GM10248 (cell line): ENCODE measurements around the gene PLK5.

Experiments used
- CTCF ChIA-PET: fragments of 300-600 bp; sonication (Branson Sonifier 250); formaldehyde crosslinking; extraction: SDS; loops from one replicate; lab custom pipeline; 2021; ENCODE audit warnings: antibody characterized with exemption; lab: Yijun Ruan, JAX
- POLR2A ChIA-PET: fragments of 350-650 bp; sonication (Branson Sonifier 250); formaldehyde crosslinking; extraction: SDS; loops from one replicate; lab custom pipeline; 2020; ENCODE audit warnings: antibody characterized with exemption; lab: Yijun Ruan, JAX
- DNase-seq: peaks from one replicate; pipeline ENCODE4 v3.0.0; 2012; ENCODE audit errors: extremely low spot score
- TF ChIP-seq, protein P1 (sequence below): IDR thresholded peaks from 2 replicates; pipeline ENCODE4 v1.5.1; 2012; ENCODE audit warnings: mild to moderate bottlenecking, low read depth; ENCODE audit errors: extremely low read depth, missing control alignments, control extremely low read depth

The PLK5 gene

DNA sequence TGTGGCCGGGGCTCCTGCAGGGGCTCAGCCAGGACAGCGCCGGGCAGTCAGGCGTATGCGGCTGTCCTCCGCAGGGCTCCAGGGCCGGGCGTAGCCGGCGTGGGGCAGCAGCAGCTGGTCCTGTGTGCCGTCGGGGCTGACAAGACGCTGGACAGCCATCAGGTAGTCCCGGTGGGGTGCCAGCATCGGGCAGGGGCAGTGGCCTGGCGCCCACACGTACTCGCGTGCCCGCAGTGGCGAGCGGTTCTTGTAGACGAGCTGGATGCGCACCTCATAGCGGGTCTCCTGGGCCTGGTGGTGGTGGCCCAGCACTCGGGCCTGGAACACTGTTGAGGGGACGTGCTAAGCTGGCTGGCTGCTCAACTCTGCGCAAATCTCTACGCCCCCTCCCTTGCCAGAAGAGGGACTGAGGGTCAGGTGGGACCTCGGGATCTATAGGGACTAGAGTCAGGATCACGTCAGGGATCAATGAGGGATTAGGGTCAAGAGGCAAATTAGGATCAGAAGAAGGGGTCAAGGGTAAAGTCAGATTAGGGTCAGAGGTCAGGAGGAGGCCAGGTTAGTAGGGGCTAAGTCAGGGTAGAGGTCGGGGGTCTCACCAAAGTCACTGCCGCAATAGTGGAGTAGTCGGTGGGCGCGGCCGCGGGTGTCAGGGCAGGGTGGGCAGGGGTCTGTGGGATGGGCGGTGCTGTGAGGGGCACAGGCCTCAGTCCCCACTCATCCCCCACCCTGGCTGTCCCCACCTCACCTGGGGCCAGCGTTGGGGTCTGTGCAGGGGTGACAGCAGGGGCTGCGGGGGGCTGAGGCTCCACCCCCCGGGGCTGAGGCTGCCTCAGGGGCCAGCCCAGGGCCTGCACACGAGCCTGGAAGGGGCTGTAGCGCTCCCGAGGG, 17.6 kb upstream of the PLK5 start:
- TF ChIP-seq, protein P1, sequence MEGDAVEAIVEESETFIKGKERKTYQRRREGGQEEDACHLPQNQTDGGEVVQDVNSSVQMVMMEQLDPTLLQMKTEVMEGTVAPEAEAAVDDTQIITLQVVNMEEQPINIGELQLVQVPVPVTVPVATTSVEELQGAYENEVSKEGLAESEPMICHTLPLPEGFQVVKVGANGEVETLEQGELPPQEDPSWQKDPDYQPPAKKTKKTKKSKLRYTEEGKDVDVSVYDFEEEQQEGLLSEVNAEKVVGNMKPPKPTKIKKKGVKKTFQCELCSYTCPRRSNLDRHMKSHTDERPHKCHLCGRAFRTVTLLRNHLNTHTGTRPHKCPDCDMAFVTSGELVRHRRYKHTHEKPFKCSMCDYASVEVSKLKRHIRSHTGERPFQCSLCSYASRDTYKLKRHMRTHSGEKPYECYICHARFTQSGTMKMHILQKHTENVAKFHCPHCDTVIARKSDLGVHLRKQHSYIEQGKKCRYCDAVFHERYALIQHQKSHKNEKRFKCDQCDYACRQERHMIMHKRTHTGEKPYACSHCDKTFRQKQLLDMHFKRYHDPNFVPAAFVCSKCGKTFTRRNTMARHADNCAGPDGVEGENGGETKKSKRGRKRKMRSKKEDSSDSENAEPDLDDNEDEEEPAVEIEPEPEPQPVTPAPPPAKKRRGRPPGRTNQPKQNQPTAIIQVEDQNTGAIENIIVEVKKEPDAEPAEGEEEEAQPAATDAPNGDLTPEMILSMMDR, result no peak
- CTCF ChIA-PET, result interaction anchor here (1.7 kb wide), 1 partner anchor 61 kb away, joined by 6 read pairs; no protein-coding TSS in a partner anchor
- POLR2A ChIA-PET, result no interaction called here
- DNase-seq, result no peak

DNA sequence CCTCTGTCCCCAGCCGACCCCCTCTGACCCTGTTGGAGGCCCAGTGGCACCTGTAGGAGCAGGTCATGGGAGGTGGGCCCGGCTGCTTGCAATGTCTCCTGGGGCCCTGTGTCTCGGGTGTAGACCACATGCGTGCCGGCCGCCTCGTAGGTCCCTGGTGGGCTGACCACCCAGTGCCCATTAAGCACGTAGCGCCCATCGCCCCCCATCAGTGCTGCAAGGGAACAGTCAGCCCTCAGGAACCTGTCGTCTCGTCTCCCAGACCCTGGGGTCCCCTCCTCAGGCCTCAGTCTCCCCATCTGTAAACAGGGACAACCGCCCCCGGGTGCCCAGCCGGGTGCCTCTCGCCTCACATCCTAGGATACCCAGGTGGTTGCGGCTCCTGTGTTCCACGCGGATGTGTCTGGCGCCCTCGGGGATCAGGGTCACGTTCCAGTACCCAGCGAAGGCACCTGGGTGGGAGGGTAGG, 16.7 kb upstream of the PLK5 start:
- ChIA-PET CTCF (no interaction called here), POLR2A (no interaction called here)
- TF ChIP-seq, protein P1, result no peak
- DNase-seq, result no peak

DNA sequence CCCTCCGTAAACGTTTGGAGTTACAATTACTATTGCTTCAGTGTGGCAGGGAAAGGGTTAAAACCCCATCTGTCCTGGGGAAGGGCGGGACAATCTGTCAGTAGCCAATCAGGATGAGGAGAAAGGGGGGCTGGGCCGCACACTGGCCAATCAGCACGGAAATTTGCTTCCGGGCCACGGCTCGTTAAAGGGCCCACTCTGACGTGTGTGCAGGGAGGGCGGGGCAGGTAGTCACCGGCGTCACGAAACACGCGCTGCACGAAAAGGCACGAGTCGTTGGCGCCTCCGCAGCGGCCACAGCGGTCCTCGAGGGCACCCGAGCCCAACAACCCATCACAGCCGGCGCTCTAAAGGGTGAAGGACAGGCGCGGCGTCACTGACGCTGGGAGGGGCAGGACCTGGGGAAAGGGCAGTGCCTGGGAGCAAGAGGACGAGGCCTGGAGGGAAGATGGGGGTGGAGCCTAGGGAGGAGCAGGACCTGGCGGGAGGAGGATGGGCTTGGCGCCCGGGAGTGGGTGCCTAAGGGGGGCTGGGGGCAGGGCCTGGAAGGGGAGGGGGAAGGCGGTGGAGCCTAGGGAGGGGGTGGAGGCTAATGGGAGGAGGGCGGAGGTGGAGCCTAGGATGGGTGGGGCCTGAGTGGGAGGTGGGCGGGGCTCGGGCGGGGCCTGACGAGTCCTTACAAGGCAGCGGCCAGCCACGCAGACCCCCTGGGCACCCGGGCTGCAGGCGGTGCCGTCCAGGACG, 15.9 kb upstream of the PLK5 start:
- TF ChIP-seq, protein P1, result no peak
- ChIA-PET CTCF (interaction anchor here (1.0 kb wide), 1 partner anchor 22 kb away, joined by 4 read pairs; no protein-coding TSS in a partner anchor), POLR2A (no interaction called here)
- DNase-seq, result peak; percentile 93

DNA sequence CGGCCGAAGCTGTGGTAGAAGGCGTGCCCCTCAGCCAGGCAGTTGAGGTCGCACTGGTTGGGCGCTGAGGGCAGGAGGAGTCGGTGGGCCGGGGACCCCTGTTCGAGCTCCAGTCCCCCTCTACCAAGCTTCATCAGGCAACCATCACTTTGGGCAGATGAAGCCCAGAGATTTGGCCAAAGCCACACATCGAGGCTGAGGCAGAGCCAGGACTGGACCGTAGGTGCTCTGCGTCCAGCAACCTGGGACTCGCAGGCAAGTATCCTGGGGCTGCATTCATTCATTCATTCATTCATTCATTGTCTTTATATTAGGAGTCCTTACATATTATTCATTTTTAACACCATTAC, 15.4 kb upstream of the PLK5 start:
- DNase-seq, result no peak
- POLR2A ChIA-PET, result no interaction called here
- TF ChIP-seq, protein P1, result no peak
- CTCF ChIA-PET, result interaction anchor here (1.0 kb wide), 1 partner anchor 23 kb away, joined by 4 read pairs; no protein-coding TSS in a partner anchor

DNA sequence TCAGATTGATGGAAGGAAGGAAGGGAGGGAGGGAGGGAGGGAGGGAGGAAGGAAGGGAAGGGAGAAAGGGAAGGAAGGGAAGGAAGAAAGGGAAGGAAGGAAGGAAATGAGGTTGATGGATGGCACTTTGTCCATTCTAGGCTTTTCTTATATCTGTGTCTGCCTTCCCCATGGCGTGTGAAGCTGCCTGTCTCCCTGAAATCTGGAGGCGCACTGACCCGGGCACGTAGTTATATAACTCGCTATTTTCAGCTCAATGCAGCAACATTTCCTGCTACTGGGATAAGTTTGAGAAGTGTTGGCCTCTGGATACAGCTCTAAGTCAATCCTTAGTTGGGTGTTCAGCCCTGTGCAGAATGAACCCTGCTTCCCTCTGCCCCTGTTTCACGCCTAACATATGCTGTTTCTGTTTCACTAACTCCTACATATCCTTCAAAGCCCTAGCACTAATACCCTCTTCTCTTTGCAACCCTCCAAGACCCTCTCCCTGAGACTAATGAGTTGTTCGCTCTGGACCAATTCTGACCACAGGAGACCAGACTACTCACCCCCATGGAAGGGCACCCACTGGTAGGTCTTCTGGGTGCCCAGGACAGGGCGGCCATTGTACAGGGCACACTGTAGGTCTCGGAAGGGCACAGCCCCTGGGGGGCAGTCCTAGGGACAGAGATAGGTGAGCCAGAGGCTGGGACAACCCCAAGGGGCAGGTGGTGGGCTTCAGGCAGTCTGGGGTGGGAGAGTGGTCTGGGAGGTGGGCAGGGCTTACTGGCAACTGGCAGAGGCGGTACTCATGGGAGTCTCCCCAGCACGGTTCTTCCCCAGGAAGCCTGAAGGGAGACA, 14.1 kb upstream of the PLK5 start:
- DNase-seq, result no peak
- POLR2A ChIA-PET, result no interaction called here
- TF ChIP-seq, protein P1, result no peak

DNA sequence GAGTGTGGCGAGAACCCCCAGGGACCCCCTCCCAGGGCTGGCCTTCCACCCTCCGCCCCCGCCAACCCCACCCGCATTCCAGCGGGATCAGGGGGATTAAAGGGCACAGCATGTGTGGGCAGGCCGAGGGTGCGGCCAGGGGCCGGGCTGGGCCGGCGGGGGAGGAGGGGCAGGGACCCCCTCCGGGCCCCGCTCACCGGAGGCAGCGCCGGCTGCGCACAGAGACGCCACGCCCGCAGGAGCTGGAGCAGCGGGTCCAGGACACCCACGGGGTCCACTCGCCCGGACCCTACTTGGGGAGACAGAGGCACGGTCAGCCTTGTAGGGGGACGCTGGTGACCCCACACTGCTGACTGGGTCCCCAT, 13.5 kb upstream of the PLK5 start:
- ChIA-PET POLR2A (no interaction called here), CTCF (no interaction called here)
- no peak for DNase-seq
- TF ChIP-seq, protein P1, result no peak

More for the DNA sequence above, 14.1 kb upstream of the PLK5 start:
- CTCF ChIA-PET, result no interaction called here
